ENCODE measurements around the gene TBX10.
"Not testable (repeated sequence)": the region's sequence is repeated elsewhere in the genome, so short reads cannot be mapped to it uniquely, and the experiment has no call there.

The TBX10 gene

GRCh38 chr11:67666676-67667489 is 27.3 kb upstream of the TBX10 start:
- no peaks in the 10 kb centered on the region for H3K27me3 Mint-ChIP-seq
- H3K4me1 Mint-ChIP-seq = no peaks in the 10 kb centered on the region
- H3K27ac Mint-ChIP-seq = no peak overlapping the region
- H3K9me3 Mint-ChIP-seq = no peaks in the 10 kb centered on the region
- no peaks in the 10 kb centered on the region for H3K36me3 Mint-ChIP-seq
- no peak overlapping the region for H3K4me3 Mint-ChIP-seq

DNA sequence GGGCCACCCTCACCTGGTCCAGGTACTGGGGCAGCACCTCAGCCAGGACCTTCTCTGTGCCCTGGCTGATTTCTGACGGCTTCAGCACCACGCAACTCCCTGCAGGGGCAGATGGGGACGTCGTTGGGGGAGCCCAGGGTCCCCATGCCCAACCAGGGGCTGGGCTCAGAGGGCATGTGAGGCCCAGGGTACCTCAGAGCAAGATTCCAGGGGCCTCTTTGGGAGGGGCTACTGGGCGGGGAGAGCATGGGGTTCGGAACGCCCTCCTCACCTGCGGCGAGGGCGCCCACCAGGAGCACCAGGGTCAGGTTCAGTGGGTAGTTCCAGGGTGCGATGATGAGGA is 26.7 kb upstream of the TBX10 start:
- H3K4me1 Mint-ChIP-seq = no peaks in the 10 kb centered on the region
- no peaks in the 10 kb centered on the region for H3K9me3 Mint-ChIP-seq
- H3K27ac Mint-ChIP-seq = no peak overlapping the region
- no peak overlapping the region for H3K4me3 Mint-ChIP-seq
- H3K36me3 Mint-ChIP-seq = no peaks in the 10 kb centered on the region
- no peaks in the 10 kb centered on the region for H3K27me3 Mint-ChIP-seq

DNA sequence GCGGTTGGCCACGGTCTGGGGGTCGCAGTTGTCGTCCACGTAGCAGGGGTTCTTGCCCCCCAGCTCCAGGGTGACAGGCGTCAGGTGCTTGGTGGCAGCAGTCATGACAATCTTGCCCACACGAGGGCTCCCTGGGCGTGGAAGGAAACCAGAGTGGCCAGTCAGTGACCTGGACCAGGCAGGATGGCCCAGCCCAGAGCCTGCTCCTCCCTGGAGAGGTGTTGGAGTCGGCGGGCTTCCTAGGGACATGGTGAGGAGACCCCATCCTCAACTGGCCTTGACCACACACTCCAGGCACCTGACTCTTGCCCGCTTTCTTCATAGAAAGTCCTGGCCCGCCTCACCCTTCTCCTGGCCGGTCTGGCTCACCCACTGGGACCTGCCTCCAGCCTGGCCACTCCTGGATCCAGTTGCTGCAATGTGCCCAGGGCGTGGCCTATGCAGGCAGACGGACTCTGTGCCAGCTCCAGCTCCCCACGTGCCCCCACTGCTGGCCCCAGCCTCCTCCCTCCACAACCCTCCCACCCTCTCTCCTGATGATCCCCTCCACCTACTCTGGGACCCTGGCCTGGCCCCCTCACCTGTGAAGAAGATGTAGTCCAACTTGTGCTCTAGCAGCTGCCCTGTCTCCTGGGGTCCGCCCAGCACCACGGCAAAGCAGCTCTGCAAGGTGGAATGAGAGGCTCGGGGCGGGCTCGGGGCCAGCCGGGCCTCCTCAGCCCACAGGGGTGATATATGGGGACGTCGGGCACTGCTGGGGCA is 26.2 kb upstream of the TBX10 start:
- no peaks in the 10 kb centered on the region for H3K4me1 Mint-ChIP-seq
- H3K27ac Mint-ChIP-seq = no peak overlapping the region
- H3K27me3 Mint-ChIP-seq = no peaks in the 10 kb centered on the region
- H3K36me3 Mint-ChIP-seq = no peaks in the 10 kb centered on the region
- H3K9me3 Mint-ChIP-seq = no peaks in the 10 kb centered on the region
- no peak overlapping the region for H3K4me3 Mint-ChIP-seq

DNA sequence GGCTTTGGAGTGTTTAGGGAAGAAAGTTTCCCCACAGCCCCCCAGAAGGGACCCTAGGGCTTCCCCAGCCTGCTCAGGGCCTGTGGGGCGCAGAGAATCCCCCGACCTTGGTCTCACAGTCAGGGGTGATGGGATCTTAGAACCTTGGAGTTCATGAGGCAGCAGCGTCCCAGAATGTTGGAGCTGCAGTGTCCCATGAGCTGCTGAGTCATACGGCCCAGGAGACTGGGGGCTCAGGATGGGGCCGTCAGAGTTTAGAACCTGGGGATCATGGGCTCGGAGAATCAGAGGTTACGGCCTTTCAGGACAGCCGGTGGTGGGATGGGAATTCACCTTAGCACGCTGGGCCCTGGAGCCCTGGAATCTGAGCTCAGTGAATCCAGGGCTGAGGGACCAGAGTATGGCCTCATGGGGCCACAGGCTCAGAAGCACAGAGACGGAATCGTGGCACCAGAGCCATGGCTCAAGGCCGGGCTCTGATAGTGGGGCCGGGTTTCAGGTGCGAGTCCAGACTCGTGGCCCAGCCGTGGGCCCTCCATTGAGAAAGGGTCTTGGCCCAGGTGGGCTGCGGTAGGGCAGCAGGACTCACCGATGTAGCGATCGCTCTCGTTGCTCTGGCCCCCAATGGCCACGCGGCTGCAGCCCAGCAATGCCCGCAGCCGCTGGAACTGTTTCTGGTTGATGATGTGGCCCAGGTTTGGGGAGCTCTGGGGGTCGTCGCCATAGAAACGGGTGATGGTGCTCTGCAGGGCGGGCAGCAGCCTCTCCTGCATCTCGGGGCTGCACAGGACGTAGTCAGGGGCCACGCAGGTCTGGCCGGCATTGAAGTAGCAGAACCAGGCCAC is 25.4 kb upstream of the TBX10 start:
- no peaks in the 10 kb centered on the region for H3K4me1 Mint-ChIP-seq
- no peak overlapping the region for H3K4me3 Mint-ChIP-seq
- H3K27ac Mint-ChIP-seq = no peak overlapping the region
- H3K36me3 Mint-ChIP-seq = no peaks in the 10 kb centered on the region
- no peaks in the 10 kb centered on the region for H3K27me3 Mint-ChIP-seq
- no peaks in the 10 kb centered on the region for H3K9me3 Mint-ChIP-seq

- Mint-ChIP-seq H3K4me1 (no peaks in the 10 kb centered on the region), H3K4me3 (no peak overlapping the region), H3K27me3 (no peaks in the 10 kb centered on the region), H3K27ac (no peak overlapping the region), H3K9me3 (no peaks in the 10 kb centered on the region), H3K36me3 (no peaks in the 10 kb centered on the region)
These were observed 24.6 kb upstream of the TBX10 start for GRCh38 chr11:67664213-67664585.

DNA sequence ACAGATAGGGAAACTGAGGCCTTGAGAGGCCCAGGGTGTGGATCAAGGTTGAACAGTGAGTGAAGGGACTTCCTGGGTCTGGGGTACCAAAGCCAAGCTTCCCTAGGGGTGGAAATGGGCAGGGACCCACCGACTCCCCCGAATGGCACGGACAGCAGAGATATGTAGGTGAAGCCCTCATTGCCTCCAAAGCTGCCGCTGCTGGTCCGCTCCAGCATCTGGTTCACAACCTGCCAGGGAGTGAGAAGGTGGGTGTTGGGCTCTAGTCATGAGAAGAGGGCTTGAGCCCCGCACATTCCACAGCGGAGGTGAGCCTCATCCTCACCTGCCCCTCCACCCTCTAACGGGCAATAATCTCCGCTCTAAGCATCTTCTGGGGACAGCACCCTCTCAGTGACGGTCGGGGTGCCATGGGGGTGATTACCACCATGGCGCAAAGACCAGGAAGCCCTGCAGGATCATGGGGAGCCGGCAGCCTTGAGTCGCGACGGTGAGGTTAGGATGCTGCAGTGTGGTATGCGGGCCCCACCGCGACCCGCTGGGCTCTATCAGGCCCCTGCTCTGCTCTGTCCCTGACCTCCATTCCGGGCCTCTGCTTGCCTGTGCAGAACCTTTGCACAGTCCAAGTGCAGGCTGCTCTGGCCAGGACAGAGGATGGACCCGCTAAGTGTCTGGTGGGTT is 24.1 kb upstream of the TBX10 start:
- no peaks in the 10 kb centered on the region for H3K4me1 Mint-ChIP-seq
- no peak overlapping the region for H3K27ac Mint-ChIP-seq
- no peaks in the 10 kb centered on the region for H3K9me3 Mint-ChIP-seq
- H3K4me3 Mint-ChIP-seq = no peak overlapping the region
- no peaks in the 10 kb centered on the region for H3K27me3 Mint-ChIP-seq
- H3K36me3 Mint-ChIP-seq = no peaks in the 10 kb centered on the region

DNA sequence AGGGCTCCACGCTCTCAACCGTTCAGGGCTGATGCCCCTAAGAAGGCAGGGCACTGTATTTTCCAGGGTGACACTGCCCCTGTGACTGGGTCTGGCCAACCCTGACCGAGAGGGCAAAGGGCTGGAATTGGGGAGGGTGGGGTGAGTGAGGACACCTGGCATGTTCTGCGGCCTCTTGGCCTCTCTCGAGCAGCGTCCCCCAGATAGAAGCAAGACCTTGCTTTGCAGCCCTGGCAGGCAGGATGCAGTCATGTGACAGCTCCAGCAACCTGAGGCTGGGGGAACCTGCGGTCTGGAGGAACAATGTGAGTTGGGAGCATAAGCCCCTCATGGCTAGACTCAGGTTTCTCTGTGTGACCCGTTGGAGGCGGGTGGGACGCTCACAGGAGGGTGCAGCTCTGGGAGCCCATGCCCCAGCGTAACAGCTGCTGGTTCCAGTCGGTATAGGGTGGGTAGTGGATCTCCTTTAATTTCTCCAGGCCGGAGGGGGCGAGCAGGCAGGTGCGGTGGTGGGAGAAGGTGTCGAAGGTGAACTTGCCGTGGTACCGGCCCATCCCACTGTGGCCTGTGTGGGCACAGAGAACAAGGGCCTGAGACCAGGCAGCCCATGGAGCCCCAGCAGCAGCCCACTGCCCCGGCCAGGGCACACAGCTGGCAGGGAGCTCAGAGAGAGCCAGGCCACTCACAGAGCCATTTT is 23.4 kb upstream of the TBX10 start:
- H3K9me3 Mint-ChIP-seq = no peaks in the 10 kb centered on the region
- H3K4me3 Mint-ChIP-seq = no peak overlapping the region
- H3K4me1 Mint-ChIP-seq = no peaks in the 10 kb centered on the region
- H3K27me3 Mint-ChIP-seq = no peaks in the 10 kb centered on the region
- no peaks in the 10 kb centered on the region for H3K36me3 Mint-ChIP-seq
- no peak overlapping the region for H3K27ac Mint-ChIP-seq

DNA sequence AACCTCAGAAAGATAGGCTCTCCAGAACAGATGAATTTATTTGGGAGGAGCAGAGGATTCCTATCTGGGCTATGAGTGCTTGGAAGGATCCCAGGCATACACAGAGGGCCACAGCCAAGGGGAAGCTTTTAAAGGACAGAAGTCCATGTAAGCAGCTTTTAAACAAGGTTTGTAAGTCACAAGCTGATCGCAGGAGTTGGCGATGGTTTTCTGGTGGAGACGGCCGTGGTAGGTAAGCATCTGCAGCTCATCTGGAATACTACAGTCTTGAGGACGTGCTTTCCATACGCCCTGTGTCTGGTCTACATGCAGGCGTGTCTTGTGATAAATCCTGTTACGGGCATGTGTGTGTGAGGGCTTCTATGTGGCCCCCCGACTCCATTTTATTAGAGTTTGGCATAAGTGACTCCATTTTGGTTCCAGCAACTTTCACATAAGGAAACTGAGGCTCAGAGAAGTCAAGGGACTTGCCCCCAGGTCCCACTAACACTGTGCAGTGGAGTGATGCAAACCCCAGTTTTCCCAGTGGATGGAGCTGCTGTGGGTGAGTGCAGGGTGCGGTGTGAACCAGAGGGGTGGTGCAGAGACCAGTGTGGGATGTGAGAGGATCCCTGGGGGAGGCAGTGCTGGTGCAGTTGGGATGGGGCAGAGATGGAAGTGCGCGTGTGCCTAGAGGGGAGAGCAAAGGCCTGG is 22.7 kb upstream of the TBX10 start:
- H3K4me1 Mint-ChIP-seq = no peaks in the 10 kb centered on the region
- H3K9me3 Mint-ChIP-seq = no peaks in the 10 kb centered on the region
- no peak overlapping the region for H3K4me3 Mint-ChIP-seq
- H3K36me3 Mint-ChIP-seq = no peaks in the 10 kb centered on the region
- H3K27me3 Mint-ChIP-seq = no peaks in the 10 kb centered on the region
- H3K27ac Mint-ChIP-seq = no peak overlapping the region

DNA sequence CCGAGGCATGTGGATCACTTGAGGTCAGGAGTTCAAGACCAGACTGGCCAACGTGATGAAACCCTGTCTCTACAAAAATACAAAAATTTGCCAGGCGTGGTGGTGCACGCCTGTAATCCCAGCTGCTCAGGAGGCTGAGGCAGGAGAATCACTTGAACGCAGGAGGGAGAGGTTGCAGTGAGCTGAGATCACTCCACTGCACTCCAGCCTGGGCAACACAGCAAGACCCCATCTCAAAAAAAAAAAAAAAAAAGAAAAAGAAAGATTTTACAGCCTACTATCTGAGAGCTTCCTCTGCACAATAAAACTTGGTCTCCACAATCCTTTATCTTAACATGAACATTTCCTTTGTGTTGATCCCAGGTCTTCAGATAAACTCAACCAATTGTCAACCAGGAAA is 21.2 kb upstream of the TBX10 start:
- not testable (repeated sequence) for H3K36me3 Mint-ChIP-seq, H3K9me3 Mint-ChIP-seq, H3K4me3 Mint-ChIP-seq, H3K27me3 Mint-ChIP-seq, H3K4me1 Mint-ChIP-seq, H3K27ac Mint-ChIP-seq

DNA sequence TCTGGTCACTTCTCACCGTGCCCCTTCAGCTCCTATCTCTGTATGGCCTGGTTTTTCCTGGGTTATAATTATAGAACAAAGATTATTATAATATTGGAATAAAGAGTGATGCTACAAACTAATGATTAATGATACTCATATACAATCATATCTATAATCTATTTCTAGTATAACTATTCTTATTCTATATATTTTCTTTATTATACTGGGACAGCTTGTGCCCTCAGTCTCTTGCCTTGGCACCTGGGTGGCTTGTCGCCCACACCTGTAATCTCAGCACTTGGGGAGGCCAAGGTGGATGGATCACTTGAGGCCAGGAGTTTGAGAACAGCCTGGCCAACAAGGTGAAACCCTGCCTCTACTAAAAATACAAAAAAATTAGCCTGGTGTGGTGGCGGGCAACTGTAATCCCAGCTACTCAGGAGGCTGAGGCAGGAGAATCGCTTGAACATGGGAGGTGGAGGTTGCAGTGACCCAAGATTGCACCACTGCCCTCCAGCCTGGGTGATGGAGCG is 20.1 kb upstream of the TBX10 start:
- not testable (repeated sequence) for H3K4me1 Mint-ChIP-seq, H3K36me3 Mint-ChIP-seq, H3K4me3 Mint-ChIP-seq, H3K27ac Mint-ChIP-seq, H3K27me3 Mint-ChIP-seq, H3K9me3 Mint-ChIP-seq

DNA sequence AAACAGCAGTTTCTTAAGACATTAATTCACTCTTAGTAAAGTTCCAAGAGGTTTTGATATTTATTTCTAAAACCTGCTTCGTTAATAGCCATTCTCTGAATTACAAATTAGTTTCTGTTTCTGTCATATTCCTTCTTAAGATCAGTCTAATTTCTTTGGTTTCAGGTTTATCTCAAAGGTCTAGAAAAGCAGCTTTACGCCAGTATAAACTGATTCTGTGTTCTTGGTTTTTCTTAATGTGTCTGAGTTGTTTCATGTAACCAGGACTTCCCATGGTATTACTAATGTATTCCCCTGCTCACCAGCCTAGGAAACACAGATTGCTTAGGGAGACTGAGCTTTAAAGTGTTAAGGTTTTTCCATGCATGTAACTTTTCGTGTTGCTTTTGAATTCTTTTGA is 17.7 kb upstream of the TBX10 start:
- no peaks in the 10 kb centered on the region for H3K4me1 Mint-ChIP-seq
- no peaks in the 10 kb centered on the region for H3K36me3 Mint-ChIP-seq
- no peak overlapping the region for H3K27ac Mint-ChIP-seq
- H3K4me3 Mint-ChIP-seq = no peak overlapping the region
- H3K27me3 Mint-ChIP-seq = no peaks in the 10 kb centered on the region
- H3K9me3 Mint-ChIP-seq = no peaks in the 10 kb centered on the region

DNA sequence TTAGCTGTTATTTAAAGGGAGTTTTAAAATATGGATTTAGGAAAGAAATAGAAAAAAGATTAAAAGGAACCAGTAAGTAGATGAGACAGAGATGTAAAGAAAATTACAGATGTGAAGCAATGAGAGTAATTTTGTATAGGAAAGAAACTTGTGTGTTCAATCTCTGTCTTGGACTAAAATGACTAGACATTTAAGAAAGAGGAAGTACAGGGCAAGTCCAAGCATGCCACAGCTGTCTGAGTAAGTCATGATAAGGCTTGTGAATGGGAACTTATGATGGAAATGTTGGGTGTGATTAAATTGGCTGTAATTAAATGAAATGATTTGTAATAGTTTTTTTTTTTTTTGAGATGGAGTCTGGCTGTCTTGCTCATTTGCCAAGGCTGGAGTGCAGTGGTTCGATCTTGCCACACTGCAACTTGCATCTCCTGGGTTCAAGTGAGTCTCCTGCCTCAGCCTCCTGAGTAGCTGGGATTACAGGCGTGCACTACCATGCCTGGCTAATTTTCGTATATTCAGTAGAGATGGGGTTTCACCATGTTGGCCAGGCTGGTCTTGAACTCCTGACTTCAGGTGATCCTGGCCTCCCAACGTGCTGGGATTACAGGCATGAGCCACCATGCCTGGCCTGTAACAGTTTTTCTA is 16.8 kb upstream of the TBX10 start:
- no peak overlapping the region for H3K4me3 Mint-ChIP-seq
- no peak overlapping the region for H3K27ac Mint-ChIP-seq
- no peaks in the 10 kb centered on the region for H3K27me3 Mint-ChIP-seq
- H3K36me3 Mint-ChIP-seq = no peaks in the 10 kb centered on the region
- no peaks in the 10 kb centered on the region for H3K4me1 Mint-ChIP-seq
- H3K9me3 Mint-ChIP-seq = no peaks in the 10 kb centered on the region

- peaks cover 14% of the 10 kb centered on the region for H3K4me1 Mint-ChIP-seq
- no peaks in the 10 kb centered on the region for H3K9me3 Mint-ChIP-seq
- H3K4me3 Mint-ChIP-seq = no peak overlapping the region
- no peaks in the 10 kb centered on the region for H3K27me3 Mint-ChIP-seq
- H3K36me3 Mint-ChIP-seq = no peaks in the 10 kb centered on the region
- H3K27ac Mint-ChIP-seq = no peak overlapping the region
These were observed 14.7 kb upstream of the TBX10 start for GRCh38 chr11:67654225-67654624.
